Astrocyte (in vitro differentiated cells and primary cell): ENCODE measurements around the gene PPP2R5B.

Experiments
- EZH2 ChIP-seq: IDR thresholded peaks from 2 replicates; pipeline ENCODE4 v1.6.1; 2012; ENCODE audit warnings: mild to moderate bottlenecking, low read length, inconsistent platforms; ENCODE audit not compliant: insufficient read depth
- TF ChIP-seq, protein P1 (sequence below): IDR thresholded peaks from 2 replicates; pipeline ENCODE4 v1.5.1; 2011; ENCODE audit warnings: low read depth, mild to moderate bottlenecking, inconsistent platforms, low read length, moderate library complexity; ENCODE audit not compliant: insufficient read depth

DNA sequence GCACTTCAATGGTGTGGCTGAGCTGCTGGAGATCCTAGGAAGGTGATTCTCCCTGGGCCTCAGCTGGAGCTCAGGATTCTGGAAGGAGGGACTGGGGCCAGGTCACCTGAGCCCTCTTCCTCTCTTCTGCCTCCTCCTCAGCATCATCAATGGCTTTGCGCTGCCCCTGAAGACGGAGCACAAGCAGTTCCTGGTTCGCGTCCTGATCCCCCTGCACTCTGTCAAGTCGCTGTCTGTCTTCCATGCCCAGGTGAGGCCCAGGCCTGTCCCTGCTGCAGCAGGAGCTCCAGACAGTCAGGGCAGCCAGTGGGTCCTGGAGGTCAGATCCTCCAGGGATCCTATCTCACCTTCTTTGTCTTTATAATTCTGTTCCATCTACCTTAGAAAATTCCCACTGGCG is 5.9 kb downstream of the PPP2R5B start:
- TF ChIP-seq, protein P1, sequence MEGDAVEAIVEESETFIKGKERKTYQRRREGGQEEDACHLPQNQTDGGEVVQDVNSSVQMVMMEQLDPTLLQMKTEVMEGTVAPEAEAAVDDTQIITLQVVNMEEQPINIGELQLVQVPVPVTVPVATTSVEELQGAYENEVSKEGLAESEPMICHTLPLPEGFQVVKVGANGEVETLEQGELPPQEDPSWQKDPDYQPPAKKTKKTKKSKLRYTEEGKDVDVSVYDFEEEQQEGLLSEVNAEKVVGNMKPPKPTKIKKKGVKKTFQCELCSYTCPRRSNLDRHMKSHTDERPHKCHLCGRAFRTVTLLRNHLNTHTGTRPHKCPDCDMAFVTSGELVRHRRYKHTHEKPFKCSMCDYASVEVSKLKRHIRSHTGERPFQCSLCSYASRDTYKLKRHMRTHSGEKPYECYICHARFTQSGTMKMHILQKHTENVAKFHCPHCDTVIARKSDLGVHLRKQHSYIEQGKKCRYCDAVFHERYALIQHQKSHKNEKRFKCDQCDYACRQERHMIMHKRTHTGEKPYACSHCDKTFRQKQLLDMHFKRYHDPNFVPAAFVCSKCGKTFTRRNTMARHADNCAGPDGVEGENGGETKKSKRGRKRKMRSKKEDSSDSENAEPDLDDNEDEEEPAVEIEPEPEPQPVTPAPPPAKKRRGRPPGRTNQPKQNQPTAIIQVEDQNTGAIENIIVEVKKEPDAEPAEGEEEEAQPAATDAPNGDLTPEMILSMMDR, result no peak
- no peak for TF ChIP-seq EZH2
